NB4 (cell line): ENCODE results near the gene TSPYL1.

Source experiments
- DNase-seq: peaks from one replicate; pipeline ENCODE4 v3.0.0; 2010; ENCODE audit warnings: low read depth
- H3K4me3 ChIP-seq: one replicate; pipeline ENCODE4 v1.5.1; 2011; ENCODE audit warnings: mild to moderate bottlenecking, low read depth, low read length, moderate library complexity
- CTCF ChIP-seq: IDR thresholded peaks from one replicate; pipeline ENCODE4 v1.5.1; 2012; ENCODE audit warnings: low read depth, low read length
- MAX ChIP-seq: IDR thresholded peaks from 2 replicates; pipeline ENCODE4 v1.6.1; 2011; ENCODE audit warnings: low read depth, low read length
- MYC ChIP-seq: IDR thresholded peaks from 2 replicates; pipeline ENCODE4 v1.6.1; 2011; ENCODE audit warnings: low read depth, low read length
- POLR2A ChIP-seq: IDR thresholded peaks from 2 replicates; pipeline ENCODE4 v1.6.1; 2011; ENCODE audit warnings: mild to moderate bottlenecking; ENCODE audit not compliant: insufficient read length; ENCODE audit errors: extremely low read depth

Gene TSPYL1

GRCh38 chr6:116253505-116254296 lies 26.0 kb downstream of the TSPYL1 start, which contains the start of gene TSPYL4:
TSPYL4 (minus strand) TSS chr6:116254075; CDS start chr6:116254008, 67 bp downstream.
- no peak for TF ChIP-seq POLR2A
- TF ChIP-seq CTCF: no peak
- TF ChIP-seq MYC: no peak
- TF ChIP-seq MAX: no peak
- peak; percentile 95 for DNase-seq
- peak within 1 kb of the TSS; percentile 75 for H3K4me3 ChIP-seq

- no peak for DNase-seq
- peak overlapping the region; percentile 75 for H3K4me3 ChIP-seq
- TF ChIP-seq MYC: no peak
- TF ChIP-seq MAX: no peak
- TF ChIP-seq POLR2A: no peak
- TF ChIP-seq CTCF: no peak
These were observed 26.6 kb downstream of the TSPYL1 start for GRCh38 chr6:116253188-116253504.

- TF ChIP-seq MAX: no peak
- no peak for TF ChIP-seq CTCF
- TF ChIP-seq POLR2A: no peak
- TF ChIP-seq MYC: no peak
- no peak for DNase-seq
These were observed 28.0 kb downstream of the TSPYL1 start for GRCh38 chr6:116251568-116252384.

GRCh38 chr6:116248577-116248976 lies 31.2 kb downstream of the TSPYL1 start:
- TF ChIP-seq MYC: no peak
- no peak for TF ChIP-seq CTCF
- TF ChIP-seq MAX: no peak
- TF ChIP-seq POLR2A: no peak
- H3K4me3 ChIP-seq: no peak overlapping the region
- DNase-seq: no peak

More at GRCh38 chr6:116251568-116252384, 28.0 kb downstream of the TSPYL1 start:
- H3K4me3 ChIP-seq: peak overlapping the region; percentile 27

- no peak for TF ChIP-seq POLR2A
- no peak for TF ChIP-seq CTCF
- TF ChIP-seq MAX: no peak
- no peak for TF ChIP-seq MYC
- DNase-seq: no peak
- no peak overlapping the region for H3K4me3 ChIP-seq
These were observed 32.4 kb downstream of the TSPYL1 start for GRCh38 chr6:116247285-116247684.
